ENCODE measurements around the gene SHB.

The SHB gene

GRCh38 chr9:38020151-38021076 lies 48.6 kb downstream of the SHB start:
- DNase-seq = no peak

- DNase-seq = no peak
These were observed 49.3 kb downstream of the SHB start for GRCh38 chr9:38019731-38020130.

- DNase-seq = no peak
These were observed 49.9 kb downstream of the SHB start for GRCh38 chr9:38018958-38019602.

GRCh38 chr9:38018241-38018957 lies 50.6 kb downstream of the SHB start:
- DNase-seq = no peak

- no peak for DNase-seq
These were observed 51.2 kb downstream of the SHB start for GRCh38 chr9:38017885-38018186.

- peak; percentile 66 for DNase-seq
These were observed 51.7 kb downstream of the SHB start for GRCh38 chr9:38017149-38017884.

- DNase-seq = no peak
These were observed 52.5 kb downstream of the SHB start for GRCh38 chr9:38016375-38017135.

GRCh38 chr9:38015906-38016305 lies 53.1 kb downstream of the SHB start:
- no peak for DNase-seq

- DNase-seq = no peak
These were observed 53.8 kb downstream of the SHB start for GRCh38 chr9:38015266-38015665.

GRCh38 chr9:38012767-38013450 lies 56.1 kb downstream of the SHB start:
- DNase-seq = no peak

GRCh38 chr9:38011991-38012390 lies 57.0 kb downstream of the SHB start:
- DNase-seq = no peak

- DNase-seq = no peak
These were observed 57.9 kb downstream of the SHB start for GRCh38 chr9:38010918-38011704.

- no peak for DNase-seq
These were observed 59.0 kb downstream of the SHB start for GRCh38 chr9:38009990-38010389.

- DNase-seq = no peak
These were observed 60.0 kb downstream of the SHB start for GRCh38 chr9:38009035-38009501.

GRCh38 chr9:38008168-38009034 lies 60.6 kb downstream of the SHB start:
- peak; percentile 63 for DNase-seq

GRCh38 chr9:38007016-38007415 lies 62.0 kb downstream of the SHB start:
- no peak for DNase-seq

GRCh38 chr9:38006163-38006562 lies 62.9 kb downstream of the SHB start:
- no peak for DNase-seq

- DNase-seq = no peak
These were observed 64.0 kb downstream of the SHB start for GRCh38 chr9:38004809-38005560.

Data from 8988T (cell line).